ENCODE data around the gene CHRM4. TPM values are rescaled to one million over a fixed set of nuclear protein-coding genes. Genes with fewer than 3 reads are reported as not detected.

The CHRM4 gene
- total RNA-seq, 1 experiment from 2014 or later, result not detected

DNA sequence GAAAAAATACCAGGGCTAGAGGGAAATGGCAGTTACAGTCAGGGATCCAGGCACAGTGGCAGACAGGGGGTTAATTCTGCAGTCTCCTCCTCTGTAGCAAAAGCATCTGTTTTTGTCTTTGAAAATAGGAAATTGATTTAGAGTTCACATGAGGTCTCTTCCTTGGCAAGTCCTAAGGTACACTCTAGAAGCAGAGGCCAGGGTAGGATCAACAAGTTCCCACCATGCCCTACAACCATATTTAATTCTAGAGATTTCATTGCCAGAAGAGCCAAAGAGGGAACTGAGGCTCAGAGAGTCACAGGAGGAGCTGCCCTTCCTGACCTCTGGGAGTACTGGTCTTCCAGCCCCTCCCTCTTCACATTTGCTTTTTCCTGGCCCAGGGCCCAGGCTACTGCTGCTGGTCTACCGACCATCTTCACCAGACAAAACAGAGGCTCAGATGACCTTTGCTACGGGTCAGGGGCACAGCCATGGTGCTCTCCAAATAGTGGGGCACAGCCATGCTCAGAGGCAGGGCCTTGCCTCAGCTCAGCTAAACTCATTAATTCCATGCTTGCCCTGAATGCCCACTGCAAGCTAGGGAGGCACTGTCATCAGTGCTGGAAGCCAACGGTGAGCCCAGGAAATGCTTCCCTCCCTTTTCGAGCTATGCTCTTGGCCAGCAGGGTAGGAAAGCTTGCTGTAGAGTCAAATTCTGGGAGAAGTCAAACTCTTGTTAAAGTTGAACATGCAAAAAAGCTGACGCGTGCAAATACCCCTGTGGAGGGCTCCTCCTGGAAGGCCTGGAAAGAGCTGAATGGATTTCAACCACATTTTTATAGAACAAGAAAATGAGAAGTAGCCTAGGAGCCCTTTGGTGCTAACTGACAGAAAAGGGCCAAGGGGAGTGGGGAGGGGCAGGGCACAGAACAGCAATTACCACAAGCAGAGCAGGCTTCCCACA lies 11.7 kb upstream of the CHRM4 start:
- no peak for DNase-seq (ENCODE audit: low read depth)

DNA sequence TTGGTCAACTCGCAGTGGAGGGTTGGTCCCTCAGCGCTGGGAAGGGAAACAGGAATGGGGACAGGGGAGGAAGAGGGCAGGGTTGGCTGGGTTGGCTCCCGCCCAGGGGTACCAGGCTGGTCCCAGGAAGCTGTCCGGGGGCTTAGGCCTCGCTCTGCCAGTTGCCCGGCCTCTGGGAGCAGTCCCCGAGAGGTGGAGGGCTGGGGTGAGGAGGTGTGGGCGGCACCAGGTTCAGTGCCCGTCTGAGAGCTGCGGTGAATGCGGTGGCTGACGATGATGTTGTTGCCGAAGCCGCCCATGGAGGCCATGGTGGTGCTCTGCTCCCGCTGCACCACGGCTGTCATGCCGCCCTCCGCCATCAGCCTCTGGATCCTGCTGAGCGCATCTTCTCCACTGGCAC lies 6.0 kb upstream of the CHRM4 start:
- no peak for DNase-seq (ENCODE audit: low read depth)

DNA sequence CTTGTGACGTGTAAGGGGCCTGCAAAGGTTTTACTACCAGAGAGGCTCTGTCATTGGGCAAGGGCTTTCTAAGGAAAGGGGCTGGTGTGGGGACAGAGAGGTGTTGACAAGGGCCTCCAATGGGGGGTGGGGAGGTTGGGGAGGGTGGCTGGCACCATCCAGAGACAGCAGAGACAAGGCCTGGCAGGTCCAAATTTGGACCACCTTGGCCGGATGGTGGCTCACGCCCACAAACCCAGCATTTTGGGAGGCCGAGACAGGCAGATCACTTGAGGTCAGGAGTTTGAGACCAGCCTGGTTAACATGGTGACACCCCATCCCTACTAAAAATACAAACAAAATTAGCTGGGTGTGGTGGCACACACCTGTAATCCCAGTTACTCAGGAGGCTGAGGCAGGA lies 2.2 kb upstream of the CHRM4 start:
- DNase-seq (ENCODE audit: low read depth), result no peak

- no peak for DNase-seq (ENCODE audit: low read depth)
Measured at GRCh38 chr11:46393231-46393616, 1.6 kb upstream of the CHRM4 start.

GRCh38 chr11:46392421-46393230 lies 1.1 kb upstream of the CHRM4 start:
- DNase-seq (ENCODE audit: low read depth), result peak; percentile 86

DNA sequence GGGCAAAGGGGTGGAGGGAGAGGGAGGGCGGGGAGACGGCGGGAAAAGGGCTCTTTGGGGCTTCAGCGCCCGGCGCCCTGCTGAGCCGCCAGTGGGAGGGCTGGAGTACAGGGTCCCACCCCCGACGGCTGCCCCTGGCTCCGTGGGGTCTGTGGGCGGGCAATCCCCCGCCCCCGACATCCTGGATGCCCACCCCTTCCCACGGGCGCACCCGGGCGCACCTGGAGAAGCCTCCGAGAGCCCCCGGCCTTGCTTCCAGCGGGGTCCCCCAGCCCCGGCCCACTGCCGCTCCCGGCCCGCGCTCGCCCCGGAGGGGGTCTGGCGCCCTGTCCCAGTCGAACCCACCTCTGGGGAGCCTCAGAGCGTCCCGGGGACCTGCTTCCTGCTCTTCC lies 394 bp downstream of the CHRM4 start:
- no peak for DNase-seq (ENCODE audit: low read depth)

DNA sequence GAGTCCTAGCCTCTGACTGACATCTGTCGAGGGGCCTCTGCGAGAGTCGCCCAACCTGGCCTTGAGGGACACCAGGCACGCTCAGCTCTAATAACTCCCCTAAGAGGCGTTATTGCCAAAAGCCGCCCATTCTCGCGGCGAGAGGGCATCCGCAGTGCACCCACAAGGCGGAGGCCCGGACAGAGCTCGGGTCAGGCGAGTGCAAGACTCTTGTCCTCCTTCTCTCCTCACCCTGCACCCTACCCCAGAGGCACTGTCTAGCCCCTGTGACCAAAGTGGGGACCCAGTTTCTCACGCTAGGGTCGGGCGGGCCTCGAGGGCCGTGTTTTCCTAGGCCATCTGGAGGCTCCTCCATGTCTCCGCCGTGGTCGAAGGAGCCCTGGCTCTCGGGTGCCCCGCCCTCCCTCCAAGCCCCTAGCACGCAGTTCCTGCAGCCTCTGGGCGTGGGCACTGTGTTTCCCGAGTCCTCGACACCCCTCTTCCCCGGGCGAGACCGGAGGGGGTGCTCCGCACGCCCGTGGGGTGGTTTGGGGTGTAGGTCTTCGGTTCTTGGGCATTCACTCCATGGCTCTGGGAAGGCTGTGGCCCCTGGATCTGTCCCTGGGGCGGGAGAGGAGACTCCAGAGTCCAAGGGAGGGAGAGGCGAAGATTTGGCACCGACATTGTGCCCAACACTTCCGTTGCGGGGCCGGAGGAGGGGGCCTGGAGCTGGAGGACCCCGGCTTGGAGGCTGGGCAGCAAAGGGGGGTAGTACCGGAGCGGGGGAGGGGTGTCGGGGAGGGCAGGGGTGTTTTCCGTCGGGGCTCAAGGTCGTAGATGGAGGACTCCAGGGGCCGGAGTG lies 1.0 kb downstream of the CHRM4 start:
- DNase-seq (ENCODE audit: low read depth), result peak; percentile 25

- peak; percentile 85 for DNase-seq (ENCODE audit: low read depth)
Measured at GRCh38 chr11:46389450-46390330, 1.9 kb downstream of the CHRM4 start.

DNA sequence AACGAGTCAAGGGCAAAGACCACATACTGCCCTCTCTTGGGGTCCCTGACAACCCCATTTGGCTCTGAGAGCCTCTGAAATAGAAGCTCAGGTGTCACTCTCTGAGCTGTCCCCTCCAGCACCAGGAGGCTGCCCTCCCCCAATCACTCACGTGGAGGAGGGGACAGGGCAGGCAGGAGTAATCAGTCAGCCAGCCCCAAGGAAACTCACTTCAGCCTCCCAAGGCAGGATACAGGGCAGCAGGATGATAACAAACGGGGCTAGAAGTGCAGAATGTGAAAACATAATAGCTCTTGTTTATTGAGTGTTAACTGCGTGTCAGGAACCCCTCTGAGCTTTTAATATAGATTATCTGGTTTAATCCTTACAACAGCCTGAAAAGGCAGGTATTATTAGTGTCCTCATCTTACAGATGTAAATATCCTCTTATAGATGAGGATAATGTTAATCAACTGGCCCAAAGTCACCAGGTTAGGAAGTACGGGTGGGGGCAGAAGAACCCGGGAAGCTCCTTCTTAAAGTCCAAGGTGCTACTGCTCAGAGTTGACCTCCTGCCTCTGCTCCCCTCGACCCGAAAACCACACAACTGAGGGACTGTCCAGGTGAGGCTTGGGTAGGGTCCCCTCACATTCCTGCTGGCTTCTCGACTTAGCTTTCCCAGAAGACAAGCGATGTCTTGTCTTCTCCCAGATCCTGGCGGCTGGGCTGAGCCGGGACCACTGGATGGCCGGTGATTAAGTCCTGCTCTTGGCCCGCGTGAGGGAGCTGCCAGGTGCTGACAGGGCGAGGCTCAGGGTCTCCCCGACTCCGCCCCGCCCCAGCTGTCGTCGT lies 2.7 kb downstream of the CHRM4 start:
- DNase-seq (ENCODE audit: low read depth), result no peak

GRCh38 chr11:46387919-46388618 lies 3.5 kb downstream of the CHRM4 start:
- DNase-seq (ENCODE audit: low read depth), result no peak

GRCh38 chr11:46387456-46387855 lies 4.1 kb downstream of the CHRM4 start:
- no peak for DNase-seq (ENCODE audit: low read depth)

DNA sequence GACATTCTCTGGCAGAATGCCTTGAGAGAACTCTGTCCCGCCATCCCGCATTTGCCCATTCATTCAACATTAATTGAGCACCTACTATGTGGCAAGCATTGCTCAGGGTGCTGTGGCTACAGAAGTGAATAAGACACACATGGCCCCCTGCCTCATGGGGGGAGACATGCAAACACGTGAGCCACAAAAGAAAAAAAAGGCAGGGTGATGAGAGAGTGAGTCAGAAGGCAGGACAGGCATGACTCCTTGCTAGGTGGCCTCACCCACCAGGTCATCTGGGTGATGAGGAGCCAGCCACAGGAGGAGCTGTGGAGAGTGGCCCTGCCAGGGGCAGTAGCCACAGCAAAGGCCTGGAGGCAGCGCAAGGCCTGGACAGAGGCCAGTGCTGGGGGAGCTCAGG lies 4.9 kb downstream of the CHRM4 start:
- no peak for DNase-seq (ENCODE audit: low read depth)

DNA sequence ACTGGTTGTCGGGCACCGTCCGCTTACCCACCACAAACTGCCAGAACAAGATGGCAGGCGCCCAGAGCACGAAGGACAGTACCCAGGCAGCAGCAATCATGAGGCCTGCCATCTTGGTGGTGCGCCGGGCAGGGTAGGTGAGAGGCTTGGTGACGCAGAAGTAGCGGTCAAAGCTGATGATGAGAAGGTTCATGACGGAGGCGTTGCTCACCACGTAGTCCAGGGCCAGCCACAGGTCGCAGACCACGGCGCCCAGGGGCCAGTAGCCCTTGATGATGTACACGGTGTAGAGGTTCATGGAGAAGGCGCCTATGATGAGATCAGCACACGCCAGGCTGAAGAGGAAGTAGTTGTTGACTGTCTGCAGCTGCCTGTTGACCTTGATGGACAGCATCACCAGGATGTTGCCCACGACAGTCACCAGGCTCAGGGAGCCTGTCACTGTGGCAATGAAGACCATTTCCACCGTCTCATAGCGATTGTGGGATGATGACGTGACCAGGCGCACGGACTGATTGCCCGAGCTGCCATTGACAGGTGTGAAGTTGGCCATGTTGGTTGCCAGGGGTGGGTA lies 5.5 kb downstream of the CHRM4 start:
- DNase-seq (ENCODE audit: low read depth), result no peak

- no peak for DNase-seq (ENCODE audit: low read depth)
Measured at GRCh38 chr11:46385169-46386004, 6.2 kb downstream of the CHRM4 start.

GRCh38 chr11:46383974-46384701 lies 7.4 kb downstream of the CHRM4 start:
- peak; percentile 28 for DNase-seq (ENCODE audit: low read depth)

GRCh38 chr11:46383404-46383758 lies 8.2 kb downstream of the CHRM4 start:
- DNase-seq (ENCODE audit: low read depth), result no peak

DNA sequence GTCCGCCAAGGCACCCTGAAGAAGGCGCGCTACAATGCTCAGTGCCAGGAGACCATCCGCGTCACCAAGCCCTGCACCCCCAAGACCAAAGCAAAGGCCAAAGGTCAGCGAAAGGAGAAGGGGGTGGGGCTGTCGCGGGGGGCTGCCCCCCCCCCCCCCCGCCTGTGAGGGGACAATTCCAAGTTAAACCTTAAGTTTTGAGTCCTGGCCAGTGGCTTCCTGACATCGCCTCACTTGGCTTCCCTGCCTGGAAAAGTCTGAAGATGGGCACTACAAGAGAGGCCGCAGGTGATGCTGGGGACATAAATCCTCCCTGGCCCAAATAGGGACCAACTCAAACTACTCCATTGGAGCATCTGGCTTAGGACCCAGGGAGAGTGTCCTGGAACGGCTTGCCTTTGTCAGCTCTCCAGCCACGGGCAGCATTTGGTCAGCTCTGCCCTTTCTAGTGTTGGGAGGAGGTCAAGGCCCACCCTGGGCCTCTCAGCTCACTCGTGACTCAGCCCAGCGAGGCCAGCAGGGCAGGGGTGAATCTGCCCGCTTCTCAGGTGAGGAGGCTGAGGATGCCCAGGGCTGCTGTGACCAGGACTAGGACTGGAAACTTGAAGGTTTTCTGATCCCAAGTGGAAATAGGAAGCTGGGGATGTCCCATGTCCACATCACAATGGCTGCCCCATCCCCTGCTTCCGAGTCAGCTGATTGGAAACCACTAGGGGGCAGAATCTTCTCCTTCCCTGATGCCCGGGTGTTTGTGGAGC lies 8.8 kb downstream of the CHRM4 start:
- DNase-seq (ENCODE audit: low read depth), result peak; percentile 60
